Fibroblast of pulmonary artery (primary cell): ENCODE results near the gene OTOF.
A peak's percentile ranks its signal among the peaks of the same experiment; 100 is the strongest.
"Not testable (repeated sequence)": the region's sequence is repeated elsewhere in the genome, so short reads cannot be mapped to it uniquely, and the experiment has no call there.

Experiments
- DNase-seq: peaks from one replicate; pipeline ENCODE4 v3.0.0-alpha.2; 2010; ENCODE audit warnings: low read depth
- H3K4me3 ChIP-seq: replicated peaks from 2 replicates; pipeline ENCODE4 v1.5.1; 2011; ENCODE audit warnings: low read depth, mild to moderate bottlenecking, control low read depth, low read length, moderate library complexity
- CTCF ChIP-seq: IDR thresholded peaks from 2 replicates; pipeline ENCODE4 v1.5.1; 2011; ENCODE audit warnings: mild to moderate bottlenecking, control low read depth, low read length, inconsistent platforms; ENCODE audit errors: missing control alignments

The OTOF gene

DNA sequence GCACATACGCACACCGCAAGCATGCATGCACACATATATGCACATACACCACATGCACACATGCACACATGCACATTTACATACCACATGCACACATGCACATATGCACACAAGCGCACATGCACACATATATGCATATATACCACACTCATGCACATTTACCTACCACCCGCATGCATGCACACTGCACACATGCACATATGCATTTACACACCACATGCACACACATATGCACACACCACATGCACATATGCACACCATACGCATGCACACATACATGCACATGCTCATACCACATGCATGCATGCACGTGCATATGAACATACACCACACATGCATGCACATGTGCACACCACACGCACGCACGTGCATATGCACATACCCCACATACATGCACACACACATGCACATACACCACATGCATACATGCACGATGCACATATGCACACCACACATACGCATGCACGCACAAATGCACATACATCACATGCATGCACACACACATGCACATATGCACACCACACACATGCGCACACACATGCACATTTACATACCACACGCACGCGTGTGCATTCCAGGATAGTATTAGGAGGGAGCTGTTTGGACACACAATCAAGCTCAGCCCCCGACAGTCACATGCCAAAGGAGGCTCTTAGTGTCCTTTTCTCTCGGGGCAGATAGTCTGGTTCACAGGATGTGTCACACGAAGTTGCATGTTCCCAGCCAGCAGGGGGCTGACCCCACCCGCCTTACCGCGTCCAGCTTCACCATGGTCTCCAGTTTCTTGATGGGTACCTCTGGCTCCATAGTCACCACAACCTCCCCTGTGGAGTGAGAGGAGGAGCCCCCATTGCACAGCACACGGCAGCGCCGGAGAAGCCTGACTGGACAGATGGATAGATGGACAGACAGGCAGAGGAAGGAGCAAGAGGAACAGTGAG is 5.9 kb downstream of the OTOF start:
- TF ChIP-seq CTCF = peak; percentile 1
- no peak overlapping the region for H3K4me3 ChIP-seq
- no peak for DNase-seq

DNA sequence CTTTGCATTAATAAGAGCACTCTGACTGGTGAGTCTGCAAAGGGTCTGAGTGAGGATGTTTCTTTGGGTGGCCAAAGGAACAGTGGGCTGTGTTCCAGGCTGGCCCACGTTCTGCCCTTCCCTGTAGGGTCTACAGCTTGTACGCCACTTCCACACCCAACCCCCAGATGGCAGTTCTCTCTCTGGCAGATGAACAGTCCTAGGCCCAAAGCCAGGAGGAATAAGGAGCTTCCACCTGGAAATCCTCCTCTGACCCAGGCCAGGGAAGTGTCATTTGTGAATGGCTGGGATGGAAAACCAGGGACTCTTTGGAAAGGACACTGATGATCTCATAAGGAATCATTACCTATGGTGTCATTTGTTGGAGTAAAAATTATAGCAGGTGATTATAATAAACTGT is 6.6 kb downstream of the OTOF start:
- TF ChIP-seq CTCF = no peak
- no peak overlapping the region for H3K4me3 ChIP-seq
- DNase-seq = no peak

- H3K4me3 ChIP-seq = no peak overlapping the region
- TF ChIP-seq CTCF = no peak
- DNase-seq = no peak
These were observed 7.2 kb downstream of the OTOF start for GRCh38 chr2:26470601-26471260.

GRCh38 chr2:26469955-26470354 is 8.0 kb downstream of the OTOF start:
- no peak for TF ChIP-seq CTCF

GRCh38 chr2:26469092-26469710 is 8.7 kb downstream of the OTOF start:
- DNase-seq = peak; percentile 69
- TF ChIP-seq CTCF = peak; percentile 65
- H3K4me3 ChIP-seq = no peak overlapping the region

More at GRCh38 chr2:26469955-26470354, 8.0 kb downstream of the OTOF start:
- no peak overlapping the region for H3K4me3 ChIP-seq
- DNase-seq = no peak

- not testable (repeated sequence) for DNase-seq, H3K4me3 ChIP-seq
These were observed 9.4 kb downstream of the OTOF start for GRCh38 chr2:26468544-26468943.

DNA sequence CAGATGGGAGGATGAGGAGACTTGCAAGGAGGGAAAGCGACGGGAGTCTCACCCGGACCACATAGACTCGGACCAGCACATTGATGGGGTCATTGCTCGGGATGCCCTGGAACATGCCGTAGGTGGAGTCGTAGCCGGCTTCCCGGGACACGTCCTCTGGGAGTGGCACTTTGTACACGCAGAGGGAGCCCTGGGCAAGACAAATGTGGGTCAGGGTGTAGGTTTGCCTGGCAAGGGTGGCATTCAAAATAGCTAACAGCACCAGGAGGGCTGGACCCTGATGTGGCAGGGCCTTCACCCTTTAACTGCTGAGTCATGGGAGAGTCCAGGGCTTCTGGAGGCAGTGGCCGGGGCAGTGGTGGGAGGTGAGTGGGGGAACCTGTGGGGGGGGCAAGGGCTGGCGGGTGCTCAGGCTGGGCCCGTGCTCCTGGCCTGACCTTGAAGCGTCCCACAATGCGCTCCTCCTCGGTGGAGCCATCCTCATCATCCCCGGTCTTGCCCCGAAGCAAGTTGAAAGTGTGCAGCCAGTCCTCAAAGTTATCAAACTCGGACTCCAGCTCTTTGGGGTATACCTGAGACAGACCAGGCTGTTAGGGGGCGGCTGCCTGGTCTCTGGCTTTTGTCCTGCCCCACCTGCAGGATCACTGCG is 11.1 kb downstream of the OTOF start:
- DNase-seq = no peak
- H3K4me3 ChIP-seq = no peak overlapping the region
- no peak for TF ChIP-seq CTCF
